Upper lobe of right lung (tissue), 1 donor: ENCODE results near the gene ZDHHC13. TPM values are rescaled to one million over a fixed set of nuclear protein-coding genes. Genes with fewer than 3 reads are reported as not detected.

Source experiments
- ATAC-seq: fragments of 200-7000 bp; cut with Tn5 transposase; one replicate; pipeline ENCODE4 v1.9.1; 2020; ENCODE audit warnings: mild to moderate bottlenecking, moderate library complexity
- DNase-seq: peaks from one replicate; pipeline ENCODE4 v3.0.0-alpha.2; 2020
- H3K27ac ChIP-seq: fragments of 200-600 bp; one replicate; pipeline ENCODE4 v1.8.0; 2022
- H3K27me3 ChIP-seq: fragments of 200-600 bp; one replicate; pipeline ENCODE4 v1.8.0; 2022; ENCODE audit warnings: mild to moderate bottlenecking
- H3K36me3 ChIP-seq: fragments of 200-600 bp; one replicate; pipeline ENCODE4 v1.8.0; 2022
- H3K4me1 ChIP-seq: fragments of 200-600 bp; one replicate; pipeline ENCODE4 v1.8.0; 2022
- H3K4me3 ChIP-seq: fragments of 200-600 bp; one replicate; pipeline ENCODE4 v1.8.0; 2022; ENCODE audit warnings: mild to moderate bottlenecking
- H3K9me3 ChIP-seq: fragments of 200-600 bp; one replicate; pipeline ENCODE4 v1.8.0; 2022
- intact Hi-C: fragments of 100-400 bp; cut with DNase I; formaldehyde crosslinking; loops from one replicate; pipeline ENCODE4 v1.11.0; 2022
- long read RNA-seq: library from polyadenylated mRNA; unstranded; transcript quantifications from one replicate; pipeline ENCODE4 v2.0.0, GENCODE V29; 2021
- total RNA-seq: library from RNA; stranded (reverse); fragmentation: NEBNext Ultra II Directional; extraction: Animal tissue kit (Norgen Biotek cat#: 25700); gene quantifications from one replicate; pipeline ENCODE4 v1.2.1, GENCODE V29; 2021
- TF ChIP-seq, protein P1 (sequence below): fragments of 200-600 bp; IDR thresholded peaks from one replicate; pipeline ENCODE4 v1.8.0; 2022; ENCODE audit warnings: antibody characterized with exemption
- donor health status: DM: no; HTN: yes; CAD: no; lungs with severe emphysema.

ZDHHC13 gene, protein sequence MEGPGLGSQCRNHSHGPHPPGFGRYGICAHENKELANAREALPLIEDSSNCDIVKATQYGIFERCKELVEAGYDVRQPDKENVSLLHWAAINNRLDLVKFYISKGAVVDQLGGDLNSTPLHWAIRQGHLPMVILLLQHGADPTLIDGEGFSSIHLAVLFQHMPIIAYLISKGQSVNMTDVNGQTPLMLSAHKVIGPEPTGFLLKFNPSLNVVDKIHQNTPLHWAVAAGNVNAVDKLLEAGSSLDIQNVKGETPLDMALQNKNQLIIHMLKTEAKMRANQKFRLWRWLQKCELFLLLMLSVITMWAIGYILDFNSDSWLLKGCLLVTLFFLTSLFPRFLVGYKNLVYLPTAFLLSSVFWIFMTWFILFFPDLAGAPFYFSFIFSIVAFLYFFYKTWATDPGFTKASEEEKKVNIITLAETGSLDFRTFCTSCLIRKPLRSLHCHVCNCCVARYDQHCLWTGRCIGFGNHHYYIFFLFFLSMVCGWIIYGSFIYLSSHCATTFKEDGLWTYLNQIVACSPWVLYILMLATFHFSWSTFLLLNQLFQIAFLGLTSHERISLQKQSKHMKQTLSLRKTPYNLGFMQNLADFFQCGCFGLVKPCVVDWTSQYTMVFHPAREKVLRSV
- 12.2 TPM for total RNA-seq
- long read RNA-seq, transcript ZDHHC13-202 (17 exons, 2,445 nt): major isoform, 14 of 21 reads
- long read RNA-seq, partial matches to known transcripts: 1 of 21 reads
- long read RNA-seq, other reads (novel, unspliced or antisense): 3 of 21 reads

DNA sequence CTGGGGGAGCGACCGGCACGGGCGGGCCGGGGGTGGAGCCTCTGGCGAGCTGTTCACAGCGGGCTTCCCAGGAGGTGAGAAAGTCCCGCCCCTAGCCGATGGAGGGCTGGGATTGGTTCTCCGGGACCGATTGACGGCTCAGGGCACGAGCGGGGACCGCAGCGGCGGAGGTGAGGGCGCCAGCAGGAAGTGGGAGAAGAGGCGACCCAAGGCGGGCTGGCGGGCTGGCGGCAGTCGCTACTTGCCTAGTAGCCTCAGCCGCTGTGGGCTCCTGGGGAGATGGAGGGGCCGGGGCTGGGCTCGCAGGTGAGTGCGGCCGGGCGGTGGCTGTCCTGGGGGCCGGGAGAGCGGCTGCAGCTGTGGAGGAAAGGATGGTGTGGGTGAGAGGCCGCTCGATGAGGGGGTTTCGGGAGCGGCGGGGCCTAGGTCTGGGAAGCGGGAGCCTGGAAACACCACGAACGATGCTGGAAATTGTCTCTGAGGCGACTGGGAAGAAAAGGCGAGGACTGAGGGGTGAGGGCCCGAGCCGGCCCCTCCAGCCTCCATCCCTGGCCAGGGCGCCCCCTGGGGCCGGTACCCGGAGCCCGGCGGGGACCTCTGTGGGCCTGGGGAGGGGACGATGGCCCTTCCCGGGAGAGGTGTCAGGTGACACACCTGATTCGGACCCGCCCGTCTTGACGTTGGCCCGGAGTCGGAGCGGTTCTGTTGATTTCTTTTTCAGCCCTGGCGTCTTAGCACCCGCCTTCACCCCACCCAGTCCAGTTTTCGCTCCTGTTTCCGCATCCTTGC is at the start of gene ZDHHC13:
Gene ZDHHC13, plus strand, starts transcription at position 198 of the 789 bp plus-strand sequence. Its CDS starts 82 bp downstream, at position 280.
- Histone ChIP-seq H3K36me3 (no peaks in the 10 kb centered on the region), H3K4me1 (peaks cover 10% of the 10 kb centered on the region), H3K27me3 (no peaks in the 10 kb centered on the region), H3K9me3 (no peaks in the 10 kb centered on the region), H3K27ac (peak within 1 kb of the TSS; percentile 43), H3K4me3 (peak within 1 kb of the TSS; percentile 74)
- intact Hi-C loops: no loop called here
- TF ChIP-seq, protein P1, sequence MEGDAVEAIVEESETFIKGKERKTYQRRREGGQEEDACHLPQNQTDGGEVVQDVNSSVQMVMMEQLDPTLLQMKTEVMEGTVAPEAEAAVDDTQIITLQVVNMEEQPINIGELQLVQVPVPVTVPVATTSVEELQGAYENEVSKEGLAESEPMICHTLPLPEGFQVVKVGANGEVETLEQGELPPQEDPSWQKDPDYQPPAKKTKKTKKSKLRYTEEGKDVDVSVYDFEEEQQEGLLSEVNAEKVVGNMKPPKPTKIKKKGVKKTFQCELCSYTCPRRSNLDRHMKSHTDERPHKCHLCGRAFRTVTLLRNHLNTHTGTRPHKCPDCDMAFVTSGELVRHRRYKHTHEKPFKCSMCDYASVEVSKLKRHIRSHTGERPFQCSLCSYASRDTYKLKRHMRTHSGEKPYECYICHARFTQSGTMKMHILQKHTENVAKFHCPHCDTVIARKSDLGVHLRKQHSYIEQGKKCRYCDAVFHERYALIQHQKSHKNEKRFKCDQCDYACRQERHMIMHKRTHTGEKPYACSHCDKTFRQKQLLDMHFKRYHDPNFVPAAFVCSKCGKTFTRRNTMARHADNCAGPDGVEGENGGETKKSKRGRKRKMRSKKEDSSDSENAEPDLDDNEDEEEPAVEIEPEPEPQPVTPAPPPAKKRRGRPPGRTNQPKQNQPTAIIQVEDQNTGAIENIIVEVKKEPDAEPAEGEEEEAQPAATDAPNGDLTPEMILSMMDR: peak; percentile 33
- ATAC-seq (peak; percentile 99), DNase-seq (peak; percentile 97)

DNA sequence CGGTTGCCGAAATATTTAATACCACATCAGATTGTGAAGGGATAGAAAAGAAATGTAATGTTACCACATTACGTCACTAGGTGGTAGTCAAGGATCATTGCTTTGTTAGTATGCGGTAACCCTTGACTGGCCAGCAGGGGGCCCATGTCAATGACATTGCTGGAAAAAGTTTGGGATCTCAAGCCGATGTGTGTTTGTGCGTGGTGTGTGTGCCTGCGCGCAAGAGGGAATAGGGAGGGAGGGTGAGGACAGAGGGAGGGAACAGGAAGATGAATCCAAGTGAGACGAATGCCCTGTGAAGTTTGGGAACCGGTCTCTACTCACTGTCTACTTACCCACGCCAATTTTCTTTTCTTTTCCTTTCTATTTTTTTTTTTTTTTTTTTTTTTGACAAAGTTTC is 45.7 kb upstream of the ZDHHC13 start:
- peak; percentile 81 for DNase-seq
- H3K36me3 ChIP-seq: no peaks in the 10 kb centered on the region
- peak; percentile 94 for ATAC-seq
- no peaks in the 10 kb centered on the region for H3K9me3 ChIP-seq
- intact Hi-C loops: loop anchor here (10.0 kb wide), 1 partner anchor 484 kb away; no protein-coding TSS in a partner anchor
- no peaks in the 10 kb centered on the region for H3K27me3 ChIP-seq
- H3K27ac ChIP-seq: no peak overlapping the region
- no peaks in the 10 kb centered on the region for H3K4me1 ChIP-seq
- no peak overlapping the region for H3K4me3 ChIP-seq
- TF ChIP-seq, protein P1: peak; percentile 89

DNA sequence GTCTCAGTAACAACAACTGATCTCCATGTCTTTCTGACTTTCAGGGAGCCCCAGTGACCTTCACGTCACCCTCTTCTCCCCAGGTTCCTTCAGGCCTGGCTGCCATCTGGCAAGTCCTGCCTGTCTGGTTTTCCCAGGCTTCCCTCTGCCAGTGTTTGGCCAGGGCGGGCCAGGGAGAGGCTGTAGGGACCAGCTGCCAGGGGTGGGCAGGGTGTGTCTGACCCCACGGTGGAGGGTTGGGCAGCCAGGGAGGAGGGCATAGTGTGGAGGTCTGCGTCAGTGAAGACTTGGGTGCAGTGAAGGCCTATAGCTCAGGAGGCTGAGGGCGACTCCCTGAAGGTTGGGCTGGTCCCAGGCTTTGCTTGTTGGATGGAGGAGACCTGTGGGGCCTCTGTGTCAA is 44.5 kb upstream of the ZDHHC13 start:
- peak; percentile 7 for ATAC-seq
- intact Hi-C loops: loop anchor here (10.0 kb wide), 1 partner anchor 482 kb away; no protein-coding TSS in a partner anchor
- Histone ChIP-seq H3K9me3 (no peaks in the 10 kb centered on the region), H3K27ac (no peak overlapping the region), H3K27me3 (no peaks in the 10 kb centered on the region), H3K4me3 (no peak overlapping the region), H3K4me1 (no peaks in the 10 kb centered on the region), H3K36me3 (no peaks in the 10 kb centered on the region)
- TF ChIP-seq, protein P1: no peak
- no peak for DNase-seq

DNA sequence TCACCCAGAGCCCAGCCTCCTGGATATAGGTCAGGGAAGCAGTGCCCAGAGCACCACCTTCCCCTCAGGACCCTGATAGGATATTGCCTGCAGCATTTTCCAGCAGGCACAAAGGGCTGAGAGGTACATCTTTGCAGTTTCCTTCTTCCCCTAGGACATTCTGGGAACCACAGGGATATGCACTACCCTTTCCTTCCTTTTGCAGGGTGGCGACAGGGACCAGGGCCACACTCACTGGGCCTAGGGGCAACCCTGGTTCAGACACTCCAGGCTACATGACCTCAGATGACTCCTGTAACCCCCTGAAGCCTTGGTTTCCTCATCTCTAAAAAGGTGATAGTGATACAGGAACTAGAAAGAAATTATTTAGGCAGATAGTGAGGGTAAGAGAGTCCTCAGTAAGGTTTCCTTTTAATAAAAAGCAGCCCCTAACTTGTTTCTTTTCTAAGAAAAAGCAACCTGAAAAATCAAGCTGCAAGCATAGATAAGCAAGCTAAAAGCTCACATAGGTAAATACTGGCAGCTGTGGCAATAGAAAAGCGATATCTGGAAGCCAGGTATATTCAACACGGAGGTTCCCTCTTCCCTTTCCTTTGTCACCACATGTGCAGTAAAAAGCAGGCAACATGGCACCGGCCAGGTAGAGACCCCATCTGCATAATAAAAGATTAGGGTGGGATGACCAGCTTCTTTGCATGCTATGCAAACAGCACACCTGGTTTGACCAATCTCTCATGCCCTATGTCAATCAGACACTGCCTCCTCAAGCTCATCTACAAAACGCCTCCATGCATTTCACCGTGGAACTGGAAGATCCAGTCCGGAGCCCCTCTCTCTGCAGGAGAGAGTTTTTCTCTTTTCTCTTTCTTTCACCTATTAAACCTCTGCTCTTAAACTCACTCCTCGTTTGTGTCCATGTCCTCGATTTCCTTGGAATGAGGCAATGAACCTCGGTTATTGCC is 43.2 kb upstream of the ZDHHC13 start:
- Histone ChIP-seq H3K27ac (no peak overlapping the region), H3K9me3 (no peaks in the 10 kb centered on the region), H3K36me3 (no peaks in the 10 kb centered on the region), H3K27me3 (no peaks in the 10 kb centered on the region), H3K4me1 (no peaks in the 10 kb centered on the region), H3K4me3 (no peak overlapping the region)
- TF ChIP-seq, protein P1: no peak
- DNase-seq (no peak), ATAC-seq (no peak)
- intact Hi-C loops: loop anchor here (10.0 kb wide), 1 partner anchor 481 kb away; no protein-coding TSS in a partner anchor
